GM19397 (cell line): ENCODE data around the gene GALNTL6.

ENCODE experiments used
- ATAC-seq: cut with Tn5 transposase; IDR thresholded peaks from one replicate; pipeline ENCODE4 v1.9.1; 2021; ENCODE audit warnings: mild to moderate bottlenecking, moderate library complexity; ENCODE audit not compliant: unreplicated experiment

GALNTL6 gene

DNA sequence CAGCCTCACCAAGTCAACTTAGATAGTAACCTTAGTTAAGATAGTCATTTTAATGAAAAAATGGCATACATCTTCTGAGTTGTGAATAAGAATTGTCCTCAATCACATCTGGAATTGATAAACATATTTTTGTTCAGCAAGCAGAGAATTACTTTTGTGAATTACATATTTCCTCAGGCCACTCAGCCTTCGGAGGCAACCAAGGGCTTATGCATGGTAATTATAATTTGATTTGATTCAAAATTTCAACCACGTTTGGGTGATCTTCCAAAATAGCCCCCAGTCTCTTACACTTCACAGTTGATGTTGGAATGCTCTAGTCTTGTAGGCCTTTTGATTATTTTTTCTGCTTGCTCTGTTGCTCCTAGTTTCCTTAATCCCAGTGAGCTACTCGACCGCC is 63.4 kb downstream of the GALNTL6 start:
- no peak for ATAC-seq

GRCh38 chr4:171880136-171880535 is 66.9 kb downstream of the GALNTL6 start:
- no peak for ATAC-seq

DNA sequence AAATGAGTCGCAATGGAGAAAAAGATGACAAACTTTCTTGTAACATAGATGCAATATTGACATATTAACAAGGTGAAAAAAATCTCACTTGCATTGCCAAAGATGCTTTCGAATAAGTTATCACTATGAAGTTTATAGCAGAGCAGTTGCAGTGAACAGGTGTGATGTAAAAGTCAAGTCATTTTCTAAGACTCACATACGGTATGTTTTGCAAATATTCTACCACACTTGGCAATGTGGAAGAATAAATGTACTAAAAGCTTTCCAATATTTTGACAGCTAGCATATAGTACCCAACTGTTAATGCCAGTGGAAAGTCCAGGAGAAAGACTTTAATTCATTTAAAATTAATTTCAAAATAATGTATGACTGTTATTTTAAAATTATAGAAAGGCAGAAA is 76.5 kb downstream of the GALNTL6 start:
- no peak for ATAC-seq

DNA sequence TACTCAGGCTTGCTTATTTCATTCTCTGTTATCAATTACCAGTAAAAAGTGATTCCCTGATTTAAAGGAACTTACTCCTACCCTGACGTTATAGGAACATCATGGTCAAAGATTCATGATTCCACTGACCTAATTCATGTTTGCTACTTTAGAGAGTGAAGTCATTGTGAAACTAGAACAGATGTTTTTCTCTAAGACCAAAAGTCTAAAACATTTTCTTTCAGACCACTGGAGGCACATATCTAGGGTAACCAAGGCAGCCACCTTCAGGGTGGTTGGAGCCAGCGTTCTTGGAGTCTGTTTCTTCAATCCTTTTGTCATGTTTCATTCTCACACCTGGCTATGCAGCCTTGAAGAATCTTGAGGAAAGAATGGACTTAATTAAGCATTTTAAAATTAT is 77.8 kb downstream of the GALNTL6 start:
- no peak for ATAC-seq

DNA sequence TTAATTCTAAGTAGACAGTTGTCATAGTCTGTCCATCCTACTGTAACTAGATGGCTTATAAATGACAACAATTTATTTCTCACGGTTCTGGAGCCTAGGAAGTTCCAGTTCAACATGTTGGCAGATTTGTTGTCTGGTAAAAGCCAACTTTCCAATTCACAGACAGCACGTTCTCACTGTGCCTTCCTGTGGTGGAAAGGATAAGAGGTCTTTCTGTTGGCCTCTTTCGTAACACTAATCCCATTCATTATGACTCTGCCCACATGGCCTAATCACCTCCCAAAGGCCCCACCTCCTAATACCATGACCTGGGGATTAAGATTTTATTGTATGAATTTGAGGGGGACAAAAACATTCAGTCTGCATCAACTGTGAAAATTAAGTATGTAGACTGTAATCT is 83.2 kb downstream of the GALNTL6 start:
- ATAC-seq = no peak

DNA sequence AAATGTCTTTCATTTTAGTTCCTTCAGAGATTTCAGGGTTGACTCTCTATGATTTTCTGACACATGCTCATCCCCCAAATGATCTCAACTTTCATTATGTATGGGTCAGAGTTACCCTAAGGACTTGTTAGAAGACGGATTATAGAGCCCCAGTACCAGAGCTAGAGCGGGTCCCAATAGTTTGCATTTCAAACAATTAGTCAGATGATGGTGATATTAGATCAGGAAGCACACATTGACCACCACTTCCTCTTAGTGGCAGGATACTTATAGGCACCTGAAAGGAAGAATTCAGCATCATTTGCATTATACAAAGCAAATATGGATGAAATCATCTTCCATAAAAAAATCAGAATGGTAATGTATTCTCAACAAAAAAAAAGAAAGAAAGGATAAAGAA is 106.1 kb downstream of the GALNTL6 start:
- no peak for ATAC-seq

GRCh38 chr4:171920901-171921300 is 107.7 kb downstream of the GALNTL6 start:
- ATAC-seq = no peak

DNA sequence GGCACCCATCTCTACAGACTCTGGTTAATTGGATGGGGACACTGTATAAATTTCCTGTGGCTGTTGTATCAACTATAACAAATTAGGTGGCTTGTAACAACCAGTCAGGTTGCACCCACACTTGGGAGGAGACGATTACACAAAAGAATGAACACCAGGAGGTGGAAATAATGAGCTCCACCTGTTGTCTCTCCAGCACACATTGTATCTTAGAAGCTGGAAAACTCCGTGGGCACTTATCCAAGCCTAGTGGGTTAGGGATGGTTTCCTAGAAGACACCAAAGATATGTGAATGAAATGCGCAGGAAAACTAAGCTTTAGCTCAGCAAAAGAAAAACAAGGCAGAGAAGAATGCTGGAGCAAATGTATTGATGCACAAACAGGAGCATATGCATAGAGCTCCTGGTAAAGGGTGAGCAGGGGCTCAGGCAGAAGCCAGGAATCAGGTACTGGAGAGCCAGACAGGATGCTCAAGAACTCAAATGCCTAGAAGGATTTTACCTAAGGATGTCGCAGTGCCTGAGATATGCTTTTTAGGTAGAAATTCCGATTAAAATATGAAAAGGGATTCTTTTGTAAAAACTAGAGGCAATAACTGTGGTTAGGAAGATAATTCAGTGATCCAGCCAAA is 111.7 kb downstream of the GALNTL6 start:
- ATAC-seq = no peak

GRCh38 chr4:171928336-171928735 is 115.1 kb downstream of the GALNTL6 start:
- no peak for ATAC-seq

DNA sequence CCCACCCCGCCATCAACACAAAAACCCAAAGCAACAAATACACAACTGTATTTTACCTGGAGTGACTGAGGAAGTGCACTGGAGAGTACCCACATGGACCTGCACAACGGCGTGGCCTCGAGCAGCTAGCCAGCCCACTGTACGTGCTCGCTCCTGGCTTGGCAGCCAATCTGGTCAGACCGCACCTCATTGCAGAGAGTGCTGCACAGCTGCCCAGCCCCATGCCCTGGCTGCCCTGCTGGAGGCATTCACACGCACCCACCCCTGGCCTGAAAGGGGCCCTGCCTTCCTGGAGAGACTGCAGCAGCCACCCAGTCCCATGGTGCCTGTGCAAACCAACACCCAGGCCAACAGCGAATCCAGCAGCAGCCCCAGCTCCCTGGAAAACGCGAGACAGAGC is 116.3 kb downstream of the GALNTL6 start:
- no peak for ATAC-seq

- ATAC-seq = no peak
These were observed 116.7 kb downstream of the GALNTL6 start for GRCh38 chr4:171929907-171930306.

GRCh38 chr4:171932238-171932637 is 119.0 kb downstream of the GALNTL6 start:
- no peak for ATAC-seq

DNA sequence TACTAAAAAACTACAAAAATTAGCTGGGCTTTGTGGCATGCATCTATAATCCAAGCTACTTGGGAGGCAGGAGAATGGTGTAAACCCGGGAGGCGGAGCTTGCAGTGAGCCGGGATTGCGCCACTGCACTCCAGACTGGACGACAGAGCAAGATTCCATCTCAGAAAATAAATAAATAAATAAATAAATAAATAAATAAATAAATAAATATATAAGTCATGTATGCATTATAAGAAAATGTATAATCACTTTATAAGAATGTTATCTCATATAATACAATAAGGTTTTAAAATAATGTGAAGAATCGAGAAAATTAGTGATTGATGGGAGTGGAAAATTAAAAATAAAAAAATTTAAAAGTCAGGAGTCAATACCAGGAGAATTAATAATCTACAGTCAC is 127.5 kb downstream of the GALNTL6 start:
- ATAC-seq = no peak

- no peak for ATAC-seq
These were observed 134.2 kb downstream of the GALNTL6 start for GRCh38 chr4:171947400-171947799.

DNA sequence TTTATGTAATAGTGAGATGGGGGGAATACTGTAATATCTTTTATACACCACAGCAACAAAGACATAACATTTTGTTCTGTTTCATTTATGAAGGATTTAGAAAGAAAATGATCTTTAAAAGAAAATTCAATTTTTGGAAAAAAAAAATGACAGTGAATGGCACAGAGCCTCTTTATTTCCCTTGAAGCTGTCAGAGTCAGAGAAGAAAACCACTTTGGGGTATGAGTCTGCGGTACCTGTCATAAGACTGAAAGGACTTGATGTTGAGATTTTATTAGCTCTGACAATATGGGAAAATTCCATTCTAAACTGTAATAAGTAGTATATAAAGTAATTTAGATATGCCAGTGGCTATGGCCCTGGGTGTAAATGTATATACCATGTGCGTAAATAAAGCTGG is 134.8 kb downstream of the GALNTL6 start:
- no peak for ATAC-seq

DNA sequence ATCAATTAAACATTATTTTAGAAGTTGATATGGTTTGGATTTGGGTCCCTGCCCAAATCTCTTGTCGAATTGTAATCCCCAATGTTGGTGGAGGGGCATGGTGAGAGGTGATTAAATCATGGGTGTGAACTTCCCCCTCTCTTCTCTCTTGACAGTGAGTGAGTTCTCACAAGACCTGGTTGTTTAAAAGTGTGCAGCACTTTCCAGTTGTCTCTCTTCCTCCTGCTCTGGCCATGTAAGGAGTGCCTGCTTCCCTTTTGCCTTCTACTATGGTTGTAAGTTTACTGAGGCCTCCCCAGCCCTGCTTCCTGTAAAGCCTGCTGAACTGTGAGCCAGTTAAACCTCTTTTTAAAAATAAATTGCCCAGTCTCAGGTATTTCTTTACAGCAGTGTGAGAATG is 141.4 kb downstream of the GALNTL6 start:
- ATAC-seq = no peak

GRCh38 chr4:171956678-171957077 is 143.5 kb downstream of the GALNTL6 start:
- ATAC-seq = no peak

DNA sequence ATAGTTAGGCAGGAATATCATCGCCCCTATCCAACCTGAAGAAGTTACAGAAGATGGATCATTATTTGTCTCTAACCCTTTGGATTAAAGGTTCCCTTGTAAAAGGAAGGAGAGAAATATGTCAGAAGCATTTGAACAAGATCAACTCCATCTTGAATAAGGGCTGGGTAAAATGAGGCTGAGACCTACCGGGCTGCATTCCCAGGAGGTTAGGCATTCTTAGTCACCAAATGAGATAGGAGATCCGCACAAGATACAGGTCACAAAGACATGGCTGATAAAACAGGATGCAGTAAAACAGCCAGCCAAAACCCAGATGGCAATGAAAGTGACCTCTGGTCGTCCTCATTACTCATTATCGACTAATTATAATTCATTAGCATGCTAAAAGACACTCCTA is 148.9 kb downstream of the GALNTL6 start:
- no peak for ATAC-seq

- no peak for ATAC-seq
These were observed 153.2 kb downstream of the GALNTL6 start for GRCh38 chr4:171966356-171966755.

GRCh38 chr4:171978216-171978615 is 165.0 kb downstream of the GALNTL6 start:
- no peak for ATAC-seq

- ATAC-seq = no peak
These were observed 166.3 kb downstream of the GALNTL6 start for GRCh38 chr4:171979461-171979860.

GRCh38 chr4:171981185-171981584 is 168.0 kb downstream of the GALNTL6 start:
- ATAC-seq = no peak
